ENCODE data around the gene GNB1L. TPM values are rescaled to one million over a fixed set of nuclear protein-coding genes. Genes with fewer than 3 reads are reported as not detected.

GNB1L gene
- total RNA-seq, 2 experiments from 2014 or later: 8.8 to 9.8 TPM

GRCh38 chr22:19864538-19865106, 9.9 kb upstream of the GNB1L start:
- no peak overlapping the region for H3K4me3 Mint-ChIP-seq
- H3K27me3 Mint-ChIP-seq (ENCODE audit: low read depth): no peaks in the 10 kb centered on the region
- H3K36me3 Mint-ChIP-seq (ENCODE audit: low read depth): no peaks in the 10 kb centered on the region
- H3K27ac Mint-ChIP-seq: no peak overlapping the region
- intact Hi-C loops (cut with micrococcal nuclease): no loop called here
- no peaks in the 10 kb centered on the region for H3K9me3 Mint-ChIP-seq
- no peak for DNase-seq
- CTCF ChIA-PET: interaction anchor here (1.3 to 1.8 kb wide), 3 partner anchors 9 to 134 kb away, joined by 4 to 7 read pairs (median 6); no protein-coding TSS in a partner anchor
- peaks cover 6% of the 10 kb centered on the region for H3K4me1 Mint-ChIP-seq (ENCODE audit: low read depth)

DNA sequence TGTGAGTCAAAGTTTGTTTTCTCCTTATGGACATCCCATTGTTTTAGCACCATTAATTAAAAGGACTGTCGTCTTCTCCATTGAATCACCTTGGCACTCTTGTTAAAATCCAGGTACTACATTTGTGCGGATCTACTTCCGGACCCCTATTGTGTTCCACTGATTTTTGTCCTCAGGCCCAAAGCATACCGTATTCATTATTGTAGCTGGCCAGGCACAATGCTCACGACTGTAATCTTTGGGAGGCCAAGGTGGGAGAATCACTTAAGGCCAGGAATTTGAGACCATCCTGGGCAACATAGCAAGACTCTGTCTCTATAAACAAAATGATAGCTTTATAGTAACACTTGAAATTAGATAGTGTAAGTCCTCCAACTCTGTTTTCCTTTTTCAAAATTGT, 8.9 kb upstream of the GNB1L start:
- DNase-seq: no peak
- Mint-ChIP-seq H3K4me3 (no peak overlapping the region), H3K4me1 (ENCODE audit: low read depth) (peaks cover 6% of the 10 kb centered on the region), H3K36me3 (ENCODE audit: low read depth) (no peaks in the 10 kb centered on the region), H3K9me3 (no peaks in the 10 kb centered on the region), H3K27ac (no peak overlapping the region), H3K27me3 (ENCODE audit: low read depth) (no peaks in the 10 kb centered on the region)
- intact Hi-C loops (cut with micrococcal nuclease): no loop called here
- CTCF ChIA-PET: no interaction called here

- H3K36me3 Mint-ChIP-seq (ENCODE audit: low read depth): no peaks in the 10 kb centered on the region
- H3K4me3 Mint-ChIP-seq: no peak overlapping the region
- no peaks in the 10 kb centered on the region for H3K9me3 Mint-ChIP-seq
- intact Hi-C loops (cut with micrococcal nuclease): no loop called here
- H3K27me3 Mint-ChIP-seq (ENCODE audit: low read depth): no peaks in the 10 kb centered on the region
- H3K27ac Mint-ChIP-seq: no peak overlapping the region
- H3K4me1 Mint-ChIP-seq (ENCODE audit: low read depth): peaks cover 6% of the 10 kb centered on the region
- CTCF ChIA-PET: no interaction called here
- DNase-seq: no peak
These were observed 8.1 kb upstream of the GNB1L start for GRCh38 chr22:19862619-19863246.

DNA sequence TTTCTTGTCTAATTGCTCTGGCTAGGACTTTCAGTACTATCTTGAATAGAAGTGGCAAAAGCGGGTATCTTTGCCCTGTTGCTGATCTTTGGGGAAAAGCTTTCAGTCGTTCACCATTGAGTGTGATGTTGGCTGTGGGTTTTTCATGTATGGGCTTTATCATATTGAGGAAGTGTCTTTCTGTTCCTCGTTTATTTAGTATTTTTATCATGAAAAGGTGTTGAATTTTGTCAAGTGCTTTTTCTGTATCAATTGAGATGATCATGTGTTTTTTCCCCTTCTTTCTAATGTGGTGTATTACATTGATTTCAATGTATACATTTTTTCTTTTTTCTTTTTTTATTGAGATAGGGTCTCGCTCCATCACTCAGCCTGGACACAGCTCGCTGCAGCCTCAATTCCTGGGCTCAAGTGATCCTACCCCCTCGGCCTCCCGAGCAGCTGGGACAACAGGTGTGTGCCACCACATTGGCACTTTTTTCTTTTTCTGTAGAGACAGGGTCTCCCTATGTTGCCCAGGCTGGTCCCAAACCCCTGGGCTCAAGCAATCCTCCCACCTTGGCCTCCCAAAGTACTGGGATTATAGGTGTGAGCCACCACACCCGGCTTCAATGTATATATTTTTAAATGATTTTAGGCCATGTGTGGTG, 5.3 kb upstream of the GNB1L start:
- H3K4me3 Mint-ChIP-seq: no peak overlapping the region
- CTCF ChIA-PET: no interaction called here
- no peaks in the 10 kb centered on the region for H3K9me3 Mint-ChIP-seq
- no peaks in the 10 kb centered on the region for H3K27me3 Mint-ChIP-seq (ENCODE audit: low read depth)
- no peak overlapping the region for H3K27ac Mint-ChIP-seq
- H3K4me1 Mint-ChIP-seq (ENCODE audit: low read depth): peaks cover 23% of the 10 kb centered on the region
- DNase-seq: no peak
- H3K36me3 Mint-ChIP-seq (ENCODE audit: low read depth): peaks cover 13% of the 10 kb centered on the region
- intact Hi-C loops (cut with micrococcal nuclease): loop anchor here (10.0 kb wide), 1 partner anchor 255 kb away; the partner anchor contains the start of genes RANBP1 and TRMT2A

DNA sequence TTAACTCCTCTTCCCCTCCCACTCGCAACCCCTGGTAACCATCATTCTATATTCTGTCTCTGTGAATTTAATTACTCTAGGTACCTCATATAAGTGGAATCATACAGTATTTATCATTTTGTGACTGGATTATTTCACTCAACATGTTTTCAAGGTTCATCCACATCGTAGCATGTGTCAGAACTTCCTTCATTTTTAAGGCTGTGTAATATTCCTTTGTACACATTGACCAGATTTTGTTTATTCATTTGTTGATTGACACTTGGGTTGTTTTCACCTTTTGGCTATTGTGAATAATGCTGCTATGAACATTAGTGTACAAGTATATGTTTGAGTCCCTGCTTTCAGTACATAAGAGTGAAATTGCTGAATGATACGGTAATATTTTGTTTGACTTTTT, 2.7 kb upstream of the GNB1L start:
- H3K4me1 Mint-ChIP-seq (ENCODE audit: low read depth): peaks cover 40% of the 10 kb centered on the region
- H3K27ac Mint-ChIP-seq: peak overlapping the region; percentile 98
- H3K36me3 Mint-ChIP-seq (ENCODE audit: low read depth): peaks cover 17% of the 10 kb centered on the region
- intact Hi-C loops (cut with micrococcal nuclease): loop anchor here (10.0 kb wide), 1 partner anchor 257 kb away; the partner anchor contains the start of genes RANBP1 and TRMT2A
- no peaks in the 10 kb centered on the region for H3K27me3 Mint-ChIP-seq (ENCODE audit: low read depth)
- no peak overlapping the region for H3K4me3 Mint-ChIP-seq
- H3K9me3 Mint-ChIP-seq: no peaks in the 10 kb centered on the region
- CTCF ChIA-PET: no interaction called here
- DNase-seq: no peak

DNA sequence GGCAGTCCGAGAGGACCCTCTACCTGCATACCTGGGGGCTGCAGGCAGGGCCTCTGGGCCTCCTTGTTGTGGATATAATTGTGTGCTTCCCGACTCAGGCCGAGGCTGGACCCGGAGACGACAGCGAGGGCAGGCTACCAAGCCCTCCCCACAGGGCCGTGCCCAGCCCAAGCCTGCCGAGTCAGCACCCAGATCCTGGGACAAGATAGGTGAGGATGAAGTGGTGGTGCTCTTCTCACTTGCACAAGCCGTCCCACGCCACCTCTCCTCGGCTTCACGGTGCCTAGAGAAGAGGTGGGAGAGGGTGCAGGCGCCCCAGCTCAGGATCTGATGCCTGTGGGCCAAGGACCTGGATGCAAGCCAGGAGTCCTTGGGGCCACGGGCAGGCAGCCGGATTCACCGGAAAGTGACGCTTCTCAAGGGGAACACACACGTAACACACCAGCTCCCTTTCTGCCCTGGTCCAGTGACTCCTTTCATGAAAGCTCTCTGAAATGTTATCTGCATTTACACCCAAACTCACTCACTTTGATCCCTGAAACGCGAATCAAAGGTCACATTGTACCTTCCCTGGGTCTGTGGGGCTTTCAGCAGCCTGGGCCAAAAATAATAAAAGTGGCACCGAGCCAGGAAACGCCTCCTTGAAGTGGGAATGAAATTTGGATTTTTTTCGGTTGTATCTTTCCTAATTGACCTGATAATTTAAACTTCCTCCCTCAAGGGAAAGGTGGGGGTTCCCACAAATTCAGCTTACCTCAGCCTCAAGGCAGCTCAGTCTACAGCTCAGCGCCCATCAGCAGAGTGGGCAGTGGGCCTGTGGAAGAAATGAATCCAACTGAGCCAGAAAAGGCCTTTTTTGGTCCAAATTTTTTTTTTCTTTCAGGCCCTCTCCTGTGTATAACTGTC, 1.1 kb upstream of the GNB1L start:
- H3K4me1 Mint-ChIP-seq (ENCODE audit: low read depth): peaks cover 46% of the 10 kb centered on the region

DNA sequence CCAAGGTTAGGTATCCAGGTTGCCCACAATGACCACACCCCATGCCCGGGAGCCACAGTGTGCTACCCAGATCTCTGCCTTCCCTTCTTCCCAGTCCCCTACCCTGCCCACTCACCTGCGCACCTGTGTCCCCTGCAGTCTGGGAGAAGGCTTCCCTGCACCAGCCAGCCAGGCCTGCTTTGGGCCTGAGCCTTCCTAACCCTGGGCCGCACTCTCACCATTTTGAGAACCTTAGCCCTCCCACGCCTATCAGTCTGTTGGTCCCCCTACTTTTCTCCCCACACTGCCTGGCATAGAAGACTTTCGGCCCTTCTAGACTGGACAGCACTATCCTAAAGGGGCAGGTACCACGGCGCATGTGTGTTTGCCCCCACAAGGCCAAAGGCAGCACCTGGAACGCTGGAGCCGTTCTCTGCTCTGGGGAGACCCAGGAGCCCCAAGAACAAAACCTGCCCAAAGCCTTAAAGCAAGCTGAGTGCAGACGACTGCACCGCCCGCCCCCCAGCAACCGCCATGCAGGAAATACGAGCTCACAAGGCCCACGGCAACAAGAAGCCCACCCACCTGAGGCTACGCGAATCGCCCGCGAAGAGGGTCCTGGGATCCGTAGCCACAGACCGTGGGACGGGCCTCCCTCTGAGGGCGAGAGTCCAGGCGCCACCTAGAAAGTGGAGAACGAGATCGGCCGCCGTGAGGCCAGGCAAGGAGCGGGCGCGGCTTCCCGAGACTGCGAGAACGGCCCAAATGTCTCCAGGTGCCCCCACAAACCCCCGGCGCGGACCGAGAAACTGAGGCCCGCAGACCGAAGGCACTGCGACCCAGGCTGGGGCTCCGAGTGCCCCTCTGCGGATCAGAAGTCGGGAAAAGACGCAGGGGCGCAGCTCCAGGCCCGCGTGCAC, 546 bp downstream of the GNB1L start:
- H3K27ac Mint-ChIP-seq: peak overlapping the region; percentile 98
- CTCF ChIA-PET: interaction anchor here (0.8 to 1.9 kb wide), 2 partner anchors 123 to 124 kb away, joined by 3 to 5 read pairs; no protein-coding TSS in a partner anchor
- peaks cover 20% of the 10 kb centered on the region for H3K36me3 Mint-ChIP-seq (ENCODE audit: low read depth)
- peak overlapping the region; percentile 95 for H3K4me3 Mint-ChIP-seq
- intact Hi-C loops (cut with micrococcal nuclease): loop anchor here (2.0 to 10.0 kb wide), 4 partner anchors 87 to 655 kb away; partner anchors contain the start of genes COMT, RANBP1, TANGO2 and TRMT2A
- DNase-seq: peak; percentile 31
- peaks cover 51% of the 10 kb centered on the region for H3K4me1 Mint-ChIP-seq (ENCODE audit: low read depth)
- no peaks in the 10 kb centered on the region for H3K9me3 Mint-ChIP-seq
- H3K27me3 Mint-ChIP-seq (ENCODE audit: low read depth): no peaks in the 10 kb centered on the region

More for the DNA sequence above, 1.1 kb upstream of the GNB1L start:
- peak; percentile 82 for DNase-seq
- Mint-ChIP-seq H3K9me3 (no peaks in the 10 kb centered on the region), H3K27ac (peak overlapping the region; percentile 98), H3K27me3 (ENCODE audit: low read depth) (no peaks in the 10 kb centered on the region), H3K4me3 (peak overlapping the region; percentile 95), H3K36me3 (ENCODE audit: low read depth) (peaks cover 17% of the 10 kb centered on the region)
- CTCF ChIA-PET: interaction anchor here (0.6 to 1.3 kb wide), 7 partner anchors 9 to 169 kb away, joined by 3 to 7 read pairs (median 3); no protein-coding TSS in a partner anchor
- intact Hi-C loops (cut with micrococcal nuclease): loop anchor here (1.0 to 10.0 kb wide), 6 partner anchors 32 to 653 kb away; partner anchors contain the start of genes COMT, RANBP1, TANGO2 and TRMT2A

DNA sequence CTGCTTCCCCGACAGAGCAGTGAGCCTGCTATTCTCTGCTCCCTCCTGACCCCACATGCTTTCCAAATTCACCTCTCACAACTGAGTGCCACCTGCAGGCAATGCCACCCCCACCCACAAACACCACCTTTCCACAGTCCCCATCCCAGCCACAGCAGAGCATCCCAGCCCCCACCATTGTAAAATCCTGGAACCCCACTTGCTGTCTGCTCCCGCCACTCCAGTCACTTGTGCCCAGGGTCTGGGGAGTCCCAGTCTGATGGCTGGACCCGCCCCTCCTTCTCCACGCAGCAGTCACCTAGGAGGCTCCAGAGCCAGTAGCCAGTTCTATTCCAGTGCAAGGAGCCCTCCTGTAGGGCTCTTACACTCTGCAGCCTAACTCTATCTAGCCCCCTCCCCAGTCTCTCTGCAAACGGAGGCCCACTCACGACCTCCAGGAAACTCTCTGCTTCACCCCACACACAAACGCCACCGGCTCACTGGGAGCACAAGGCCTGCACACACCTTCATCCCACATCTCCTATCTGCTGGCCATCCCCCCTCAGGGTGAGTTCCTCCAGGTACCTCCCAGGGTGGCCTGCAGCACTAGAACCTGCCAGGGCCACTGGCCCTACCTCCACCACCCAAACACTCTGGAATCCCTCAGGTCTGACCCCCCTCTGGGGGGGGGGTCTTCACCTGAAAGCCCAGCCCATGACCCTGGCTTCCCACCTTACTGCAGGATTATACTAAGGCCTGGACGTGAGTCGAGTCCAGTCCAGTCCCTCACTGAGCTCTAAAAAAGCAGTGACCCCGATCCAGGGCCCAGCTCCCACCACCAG, 1.4 kb downstream of the GNB1L start:
- DNase-seq: no peak
- intact Hi-C loops (cut with micrococcal nuclease): loop anchor here (10.0 kb wide), 1 partner anchor 262 kb away; the partner anchor contains the start of genes RANBP1 and TRMT2A
- H3K27me3 Mint-ChIP-seq (ENCODE audit: low read depth): no peaks in the 10 kb centered on the region

GRCh38 chr22:19852177-19852781, 2.4 kb downstream of the GNB1L start:
- Mint-ChIP-seq H3K4me3 (peak overlapping the region; percentile 11), H3K27me3 (ENCODE audit: low read depth) (no peaks in the 10 kb centered on the region), H3K27ac (no peak overlapping the region), H3K36me3 (ENCODE audit: low read depth) (peaks cover 22% of the 10 kb centered on the region), H3K9me3 (no peaks in the 10 kb centered on the region), H3K4me1 (ENCODE audit: low read depth) (peaks cover 46% of the 10 kb centered on the region)
- CTCF ChIA-PET: interaction anchor here (0.7 to 0.9 kb wide), 3 partner anchors 38 to 122 kb away, joined by 3 read pairs; no protein-coding TSS in a partner anchor
- no peak for DNase-seq
- intact Hi-C loops (cut with micrococcal nuclease): loop anchor here (10.0 kb wide), 1 partner anchor 263 kb away; the partner anchor contains the start of genes RANBP1 and TRMT2A

More for the DNA sequence above, 1.4 kb downstream of the GNB1L start:
- H3K4me1 Mint-ChIP-seq (ENCODE audit: low read depth): peaks cover 51% of the 10 kb centered on the region
- CTCF ChIA-PET: interaction anchor here (1.9 kb wide), 1 partner anchor 122 kb away, joined by 5 read pairs; no protein-coding TSS in a partner anchor
- no peaks in the 10 kb centered on the region for H3K9me3 Mint-ChIP-seq
- H3K27ac Mint-ChIP-seq: peak overlapping the region; percentile 98
- H3K4me3 Mint-ChIP-seq: peak overlapping the region; percentile 95
- peaks cover 20% of the 10 kb centered on the region for H3K36me3 Mint-ChIP-seq (ENCODE audit: low read depth)
